HepG2 (cell line): ENCODE results near the gene FAM120C. TPM values are rescaled to one million over a fixed set of nuclear protein-coding genes. Genes with fewer than 3 reads are reported as not detected.

Source experiments
- ATAC-seq: fragments of 200-7000 bp; cut with Tn5 transposase; 3 replicates; pipeline ENCODE4 v1.9.1; 2020; ENCODE audit warnings: mild to moderate bottlenecking, moderate library complexity
- BruUV-seq: library from RNA; stranded (reverse); fragments of 400-500 nt; replicated peaks from 2 replicates; lab custom pipeline; 2021; lab: Mats Ljungman, UMichigan
- CTCF ChIA-PET: fragments of 300-600 bp; formaldehyde crosslinking; extraction: SDS; loops from one replicate; lab custom pipeline; 2021; ENCODE audit warnings: low total read pairs, inconsistent platforms, low intra/inter-chr PET ratio; lab: Yijun Ruan, JAX
- POLR2A ChIA-PET: fragments of 350-600 bp; sonication (Branson Sonifier 250); formaldehyde crosslinking; loops from one replicate; lab custom pipeline; 2020; ENCODE audit warnings: antibody characterized with exemption, inconsistent platforms; lab: Yijun Ruan, JAX
- DNase-seq: peaks from one replicate; pipeline ENCODE4 v3.0.0-alpha.2; 2015; ENCODE audit warnings: low spot score
- FAIRE-seq: peaks from 3 replicates; lab custom pipeline; 2011; peaks lifted over from hg19 to GRCh38; lab: Jason Lieb, UNC
- H2AFZ ChIP-seq: one replicate; pipeline ENCODE4 v1.6.1; 2011; ENCODE audit warnings: low read length, inconsistent platforms
- H3K27ac ChIP-seq: fragments of 300-600 bp; 3 replicates; pipeline ENCODE4 v1.8.0; 2011; ENCODE audit warnings: mixed run types, mild to moderate bottlenecking, mixed read lengths, low read length, inconsistent platforms; ENCODE audit not compliant: insufficient read depth; ENCODE audit errors: extremely low read length
- H3K27me3 ChIP-seq, 2 experiments: fragments of 200-600 bp in 1 of 2; 2 replicates in 1 of 2; 3 replicates in 1 of 2; pipeline versions ENCODE4 v1.6.0 to v1.8.0; 2011; ENCODE audit warnings: low read length in 2 of 2, mild to moderate bottlenecking in 2 of 2, moderate library complexity in 2 of 2, inconsistent platforms in 1 of 2; ENCODE audit not compliant: insufficient read depth in 2 of 2, control insufficient read depth in 1 of 2
- H3K36me3 ChIP-seq, 2 experiments: fragments of 200-600 bp in 1 of 2; replicated peaks in 1 of 2; 2 replicates in 1 of 2; 3 replicates in 1 of 2; pipeline versions ENCODE4 v1.5.1 to v1.8.0; 2011; ENCODE audit warnings: low read length in 2 of 2, inconsistent platforms in 1 of 2; ENCODE audit not compliant: insufficient read depth in 2 of 2, control insufficient read depth in 1 of 2
- H3K4me1 ChIP-seq: 2 replicates; pipeline ENCODE4 v1.5.1; 2012; ENCODE audit warnings: low read length, inconsistent platforms; ENCODE audit not compliant: insufficient read depth
- H3K4me2 ChIP-seq: 2 replicates; pipeline ENCODE4 v1.6.0; 2011; ENCODE audit warnings: low read depth, low read length, inconsistent platforms
- H3K4me3 ChIP-seq, 3 experiments: fragments of 200-600 bp in 1 of 3; sonication (generic), shearing (Covaris generic) in 1 of 3; replicated peaks in 1 of 3; 2 replicates each; pipeline ENCODE4 v1.5.1; 2011 to 2016; ENCODE audit warnings: low read length in 3 of 3, inconsistent platforms in 2 of 3, low read depth in 2 of 3, mild to moderate bottlenecking in 2 of 3, control low read depth in 1 of 3, mixed read lengths in 1 of 3; ENCODE audit not compliant: insufficient read depth in 1 of 3
- H3K79me2 ChIP-seq: one replicate; pipeline ENCODE4 v1.6.1; 2011; ENCODE audit warnings: low read length, inconsistent platforms; ENCODE audit not compliant: insufficient read depth
- H3K9ac ChIP-seq: 2 replicates; pipeline ENCODE4 v1.6.0; 2011; ENCODE audit warnings: mild to moderate bottlenecking, low read depth, low read length, inconsistent platforms; ENCODE audit not compliant: insufficient read depth
- H3K9me3 ChIP-seq: 2 replicates; pipeline ENCODE4 v1.5.1; 2012; ENCODE audit warnings: mild to moderate bottlenecking, low read length
- H4K20me1 ChIP-seq: 2 replicates; pipeline ENCODE4 v1.6.0; 2011; ENCODE audit warnings: inconsistent platforms, mild to moderate bottlenecking, low read length, moderate library complexity; ENCODE audit not compliant: insufficient read depth
- ARNT ChIP-seq: fragments of 450-650 bp; IDR thresholded peaks from 2 replicates; pipeline ENCODE4 v1.6.1; 2017
- ATAD3A ChIP-seq: sonication (generic); formaldehyde crosslinking; IDR thresholded peaks from 2 replicates; pipeline ENCODE4 v1.4.0; 2020; ENCODE audit warnings: missing genetic modification reagents
- CEBPB ChIP-seq: IDR thresholded peaks from 2 replicates; pipeline ENCODE4 v1.6.1; 2011; ENCODE audit warnings: low read depth, low read length, improper control_type of control experiment, borderline replicate concordance
- ZNF382 ChIP-seq: sonication (generic); formaldehyde crosslinking; IDR thresholded peaks from 2 replicates; pipeline ENCODE4 v1.5.0; 2020; ENCODE audit warnings: missing genetic modification reagents, mild to moderate bottlenecking, borderline replicate concordance
- ZNF672 ChIP-seq: sonication (generic); formaldehyde crosslinking; IDR thresholded peaks from 2 replicates; pipeline ENCODE4 v1.8.1; 2022; ENCODE audit warnings: missing genetic modification reagents
- ZNF678 ChIP-seq: sonication (generic); formaldehyde crosslinking; IDR thresholded peaks from 2 replicates; pipeline ENCODE4 v1.4.0; 2020; ENCODE audit warnings: mild to moderate bottlenecking, missing genetic modification reagents
- WGBS: methylation state at CpG from one replicate; pipeline ENCODE4 v1.1.6; 2017; ENCODE audit warnings: low lambda C conversion rate; 5-methylcytosine and 5-hydroxymethylcytosine counted together
- in situ Hi-C: cut with HindIII; loops from 2 replicates; pipeline ENCODE4 v1.10.0; 2017; ENCODE audit warnings: low pct_unique_long_range_greater_than_20kb; ENCODE audit not compliant: extremely low pct_ligation_motif_present
- intact Hi-C: fragments of 100-400 bp; cut with micrococcal nuclease; formaldehyde crosslinking; loops from one replicate; pipeline ENCODE4 v1.10.0; 2022; ENCODE audit not compliant: unreplicated experiment
- polyA plus RNA-seq, 8 experiments: library from polyadenylated mRNA; depleted of rRNA in 3 of 8; stranded (reverse) in 7 of 8; unstranded in 1 of 8; fragments of >200 nt; fragmentation: Illumina TruSeq in 4 of 8; extraction: Trizol in 4 of 8; gene quantifications; 2 replicates each; pipeline versions ENCODE4 v1.2.1 to v1.2.3, GENCODE V29; 2011 to 2016; ENCODE audit warnings: low read depth in 4 of 8, missing spikeins in 1 of 8, mixed read lengths in 1 of 8; ENCODE audit not compliant: insufficient read depth in 1 of 8
- total RNA-seq, 5 experiments: library from RNA; depleted of rRNA; stranded (reverse); fragments of >200 nt; fragmentation: Illumina TruSeq; extraction: Trizol; gene quantifications; 2 replicates each; pipeline ENCODE4 v1.2.3, GENCODE V29; 2016; ENCODE audit warnings: low read depth in 1 of 5
- TF ChIP-seq, protein P1 (sequence below): sonication (generic); formaldehyde crosslinking; IDR thresholded peaks from 2 replicates; pipeline ENCODE4 v1.4.0; 2020; ENCODE audit warnings: missing genetic modification reagents
- TF ChIP-seq, protein P2 (sequence below): IDR thresholded peaks from 2 replicates; pipeline ENCODE4 v1.6.1; 2016; ENCODE audit warnings: missing genetic modification reagents, missing compliant biosample characterization

Gene FAM120C
- total and polyA plus RNA-seq, 2 of the 13 experiments (the other 11 are each of a cell fraction or from before 2014, with no cell fraction given), result 4.6 to 7.4 TPM

DNA sequence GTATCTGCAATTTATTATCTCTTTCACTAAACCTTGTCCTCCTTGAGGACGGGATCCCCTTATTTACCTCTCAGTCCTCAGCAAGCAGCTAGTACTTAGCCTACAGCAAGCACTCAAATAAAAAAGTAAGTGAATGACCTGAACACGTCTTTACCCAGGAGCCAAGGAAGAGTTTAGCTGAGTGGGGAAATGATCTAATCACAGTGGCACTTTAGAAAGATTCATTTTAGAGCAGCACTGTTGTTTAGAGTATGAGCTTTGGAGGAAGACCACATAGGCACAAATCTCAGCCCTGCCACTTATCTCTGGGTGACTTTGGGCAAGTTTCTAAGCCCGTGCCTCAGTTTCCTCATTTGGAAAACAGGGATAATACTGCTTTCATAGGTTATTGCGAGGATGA lies 2.7 kb downstream of the FAM120C start:
- WGBS, result 62% methylated on average over 4 of the region's 4 CpGs
- peaks cover 56% of the 10 kb centered on the region for H3K79me2 ChIP-seq
- ATAC-seq (no peak), FAIRE-seq (no peak), DNase-seq (no peak)
- ChIA-PET CTCF (no interaction called here), POLR2A (interaction anchor here (0.8 kb wide), 1 partner anchor 135 kb away, joined by 4 read pairs; no protein-coding TSS in a partner anchor)
- peak overlapping the region; percentile 90 for H3K4me2 ChIP-seq
- H3K36me3 ChIP-seq, result no peaks in the 10 kb centered on the region
- intact Hi-C loops, result loop anchor here (10.0 kb wide), 1 partner anchor 136 kb away; the partner anchor contains the start of gene PHF8
- no peak overlapping the region for H2AFZ ChIP-seq
- in situ Hi-C loops, result loop anchor here (5.0 kb wide), 1 partner anchor 133 kb away; no protein-coding TSS in a partner anchor
- H4K20me1 ChIP-seq, result peaks cover 12% of the 10 kb centered on the region
- H3K27ac ChIP-seq, result no peak overlapping the region
- BruUV-seq, result no TSS peak
- H3K4me3 ChIP-seq, result peak overlapping the region; percentile 6 to 37 (median 21); a peak in 3 of 6 replicates
- no peaks in the 10 kb centered on the region for H3K27me3 ChIP-seq
- no peaks in the 10 kb centered on the region for H3K9me3 ChIP-seq
- TF ChIP-seq CEBPB, result no peak
- TF ChIP-seq ARNT, result no peak
- no peak for TF ChIP-seq ZNF678 (CRISPR knock-in tag)
- no peak for TF ChIP-seq ATAD3A (CRISPR knock-in tag)
- TF ChIP-seq, protein P1, sequence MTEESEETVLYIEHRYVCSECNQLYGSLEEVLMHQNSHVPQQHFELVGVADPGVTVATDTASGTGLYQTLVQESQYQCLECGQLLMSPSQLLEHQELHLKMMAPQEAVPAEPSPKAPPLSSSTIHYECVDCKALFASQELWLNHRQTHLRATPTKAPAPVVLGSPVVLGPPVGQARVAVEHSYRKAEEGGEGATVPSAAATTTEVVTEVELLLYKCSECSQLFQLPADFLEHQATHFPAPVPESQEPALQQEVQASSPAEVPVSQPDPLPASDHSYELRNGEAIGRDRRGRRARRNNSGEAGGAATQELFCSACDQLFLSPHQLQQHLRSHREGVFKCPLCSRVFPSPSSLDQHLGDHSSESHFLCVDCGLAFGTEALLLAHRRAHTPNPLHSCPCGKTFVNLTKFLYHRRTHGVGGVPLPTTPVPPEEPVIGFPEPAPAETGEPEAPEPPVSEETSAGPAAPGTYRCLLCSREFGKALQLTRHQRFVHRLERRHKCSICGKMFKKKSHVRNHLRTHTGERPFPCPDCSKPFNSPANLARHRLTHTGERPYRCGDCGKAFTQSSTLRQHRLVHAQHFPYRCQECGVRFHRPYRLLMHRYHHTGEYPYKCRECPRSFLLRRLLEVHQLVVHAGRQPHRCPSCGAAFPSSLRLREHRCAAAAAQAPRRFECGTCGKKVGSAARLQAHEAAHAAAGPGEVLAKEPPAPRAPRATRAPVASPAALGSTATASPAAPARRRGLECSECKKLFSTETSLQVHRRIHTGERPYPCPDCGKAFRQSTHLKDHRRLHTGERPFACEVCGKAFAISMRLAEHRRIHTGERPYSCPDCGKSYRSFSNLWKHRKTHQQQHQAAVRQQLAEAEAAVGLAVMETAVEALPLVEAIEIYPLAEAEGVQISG (CRISPR knock-in tag), result no peak
- no peak for TF ChIP-seq ZNF382 (CRISPR knock-in tag)
- TF ChIP-seq, protein P2, sequence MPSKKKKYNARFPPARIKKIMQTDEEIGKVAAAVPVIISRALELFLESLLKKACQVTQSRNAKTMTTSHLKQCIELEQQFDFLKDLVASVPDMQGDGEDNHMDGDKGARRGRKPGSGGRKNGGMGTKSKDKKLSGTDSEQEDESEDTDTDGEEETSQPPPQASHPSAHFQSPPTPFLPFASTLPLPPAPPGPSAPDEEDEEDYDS, result no peak
- no peak for TF ChIP-seq ZNF672 (CRISPR knock-in tag)
- H3K9ac ChIP-seq, result 0 out of 2 replicates have a peak overlapping the region, but pooled peaks have one; percentile 34
- H3K4me1 ChIP-seq, result peaks cover 47% of the 10 kb centered on the region
